GM21576 (cell line): ENCODE measurements around the gene COP1.

Experiments used
- ATAC-seq: cut with Tn5 transposase; IDR thresholded peaks from one replicate; pipeline ENCODE4 v1.9.1; 2021; ENCODE audit warnings: mild to moderate bottlenecking, moderate library complexity; ENCODE audit not compliant: unreplicated experiment

The COP1 gene

GRCh38 chr1:176201568-176201967 is 5.5 kb downstream of the COP1 start:
- ATAC-seq, result no peak

- no peak for ATAC-seq
Observed at GRCh38 chr1:176199707-176200106, 7.4 kb downstream of the COP1 start.

- no peak for ATAC-seq
Observed at GRCh38 chr1:176198413-176198812, 8.7 kb downstream of the COP1 start.

- ATAC-seq, result no peak
Observed at GRCh38 chr1:176196728-176197127, 10.4 kb downstream of the COP1 start.

GRCh38 chr1:176195547-176195946 is 11.5 kb downstream of the COP1 start:
- no peak for ATAC-seq

- ATAC-seq, result no peak
Observed at GRCh38 chr1:176193663-176194062, 13.4 kb downstream of the COP1 start.

- ATAC-seq, result peak; percentile 67
Observed at GRCh38 chr1:176193023-176193422, 14.1 kb downstream of the COP1 start.

- ATAC-seq, result no peak
Observed at GRCh38 chr1:176188604-176189003, 18.5 kb downstream of the COP1 start.

GRCh38 chr1:176187001-176187400 is 20.1 kb downstream of the COP1 start:
- no peak for ATAC-seq

GRCh38 chr1:176183618-176184017 is 23.5 kb downstream of the COP1 start:
- ATAC-seq, result no peak

- no peak for ATAC-seq
Observed at GRCh38 chr1:176178316-176178715, 28.8 kb downstream of the COP1 start.

- peak; percentile 81 for ATAC-seq
Observed at GRCh38 chr1:176177764-176178163, 29.3 kb downstream of the COP1 start.

GRCh38 chr1:176174108-176174507 is 33.0 kb downstream of the COP1 start:
- no peak for ATAC-seq

- no peak for ATAC-seq
Observed at GRCh38 chr1:176172215-176172614, 34.9 kb downstream of the COP1 start.

GRCh38 chr1:176167210-176167609 is 39.9 kb downstream of the COP1 start:
- no peak for ATAC-seq

GRCh38 chr1:176165573-176165972 is 41.5 kb downstream of the COP1 start:
- no peak for ATAC-seq

- ATAC-seq, result no peak
Observed at GRCh38 chr1:176164014-176164678, 42.9 kb downstream of the COP1 start.

GRCh38 chr1:176159993-176160392 is 47.1 kb downstream of the COP1 start:
- no peak for ATAC-seq

- no peak for ATAC-seq
Observed at GRCh38 chr1:176157995-176158394, 49.1 kb downstream of the COP1 start.

GRCh38 chr1:176149939-176150807 is 56.9 kb downstream of the COP1 start:
- ATAC-seq, result no peak

GRCh38 chr1:176144526-176144925 is 62.6 kb downstream of the COP1 start:
- no peak for ATAC-seq

GRCh38 chr1:176142973-176143372 is 64.1 kb downstream of the COP1 start:
- ATAC-seq, result no peak
